NCI-H460 (cell line): ENCODE data around the gene NASP. TPM values are rescaled to one million over a fixed set of nuclear protein-coding genes. Genes with fewer than 3 reads are reported as not detected.

ENCODE experiments used
- DNase-seq: peaks from one replicate; pipeline ENCODE4 v3.0.0-alpha.2; 2016; ENCODE audit warnings: low read depth; ENCODE audit errors: extremely low read depth
- small RNA-seq, 2 experiments: library from RNA; depleted of rRNA; stranded (forward); fragments of <200 nt; gene quantifications; one replicate each; pipeline ENCODE3, GENCODE V24; 2014
- total RNA-seq: library from RNA; depleted of rRNA; stranded (reverse); fragments of >200 nt; shearing (Covaris generic); gene quantifications from 2 replicates; pipeline ENCODE4 v1.2.3, GENCODE V29; 2014; rRNA removed

NASP gene
- total RNA-seq, 1 experiment from 2014 or later = 67.3 TPM

GRCh38 chr1:45658171-45658570, 74.3 kb downstream of the NASP start:
- DNase-seq = no peak

- DNase-seq = no peak
These were observed 75.4 kb downstream of the NASP start for GRCh38 chr1:45659222-45659621.

GRCh38 chr1:45660336-45660735, 76.5 kb downstream of the NASP start:
- no peak for DNase-seq

GRCh38 chr1:45666836-45667235, 83.0 kb downstream of the NASP start:
- DNase-seq = no peak

- DNase-seq = no peak
These were observed 83.7 kb downstream of the NASP start for GRCh38 chr1:45667321-45668111.

Small RNA genes within 50 kb of the gene (small RNA-seq; reads per million reads assigned to genes)
- gene AL355480.1 (0 reads per million in 2 experiments), gene AL355480.2 (0 reads per million in 2 experiments), gene AL355480.3 (0 reads per million in 2 experiments), gene AL355480.4 (0 reads per million in 2 experiments)

Other genes with a start within 250 kb of the NASP start
- gene TOE1, start 243.9 kb upstream of the NASP start, total RNA-seq = 7.6 and 7.7 TPM in 2 replicates
- gene MUTYH, start 243.6 kb upstream of the NASP start, total RNA-seq = 10.1 and 10.9 TPM in 2 replicates
- gene TESK2, start 92.9 kb upstream of the NASP start, total RNA-seq = 0.27 and 0.52 TPM in 2 replicates
- gene CCDC163, start 84.0 kb upstream of the NASP start, total RNA-seq = 2.9 and 3.5 TPM in 2 replicates
- gene MMACHC, start 83.7 kb upstream of the NASP start, total RNA-seq = 1.1 and 1.6 TPM in 2 replicates
- gene PRDX1, start 62.2 kb upstream of the NASP start, total RNA-seq = 1,806 and 1,917 TPM in 2 replicates
- gene AKR1A1, start 33.2 kb upstream of the NASP start, total RNA-seq = 85.0 and 95.1 TPM in 2 replicates
- 1.0 and 1.2 TPM in 2 replicates for gene CCDC17, start 40.0 kb downstream of the NASP start, total RNA-seq
- gene GPBP1L1, start 102.5 kb downstream of the NASP start, total RNA-seq = 71.3 and 76.7 TPM in 2 replicates
- 50.6 and 59.2 TPM in 2 replicates for gene TMEM69, start 104.1 kb downstream of the NASP start, total RNA-seq
- gene IPP, start 166.6 kb downstream of the NASP start, total RNA-seq = 4.4 and 5.9 TPM in 2 replicates
- 7.8 and 11.1 TPM in 2 replicates for gene MAST2, start 219.6 kb downstream of the NASP start, total RNA-seq